ENCODE results near the gene KIRREL3.

DNA sequence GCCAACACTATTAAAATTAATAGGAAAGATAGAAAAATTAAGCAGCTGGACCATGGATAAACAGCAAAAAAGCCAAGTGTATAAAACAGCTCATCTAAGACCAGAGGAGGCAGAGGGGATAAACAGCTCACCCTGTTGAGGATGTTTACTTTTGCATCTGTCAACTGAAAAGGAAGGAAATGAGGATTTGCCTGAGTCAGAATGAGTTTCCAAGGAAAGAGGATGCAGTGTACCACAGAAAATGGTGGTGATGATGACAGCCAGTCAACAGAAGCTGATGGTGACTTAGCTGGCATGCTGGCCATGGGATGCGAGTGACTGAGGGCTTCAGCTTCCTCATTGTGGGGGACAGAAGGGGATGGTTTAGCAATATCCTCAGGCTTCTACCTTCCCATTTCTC, 183.5 kb downstream of the KIRREL3 start:
- TF ChIP-seq POLR2AphosphoS5 (IDR thresholded peaks at IDR 0.05; ENCODE audit: borderline replicate concordance, low read depth, low read length) (no peak), EZH2 (IDR thresholded peaks at IDR 0.05) (no peak), FOXP2 (optimal IDR thresholded peaks at IDR 0.05; ENCODE audit: control extremely low read depth, extremely low read length, insufficient read depth) (no peak)

All from SK-N-MC (cell line).